GM21447 (cell line): ENCODE results near the gene SNTN.

Experiments used
- ATAC-seq: cut with Tn5 transposase; IDR thresholded peaks from one replicate; pipeline ENCODE4 v1.9.1; 2021; ENCODE audit not compliant: unreplicated experiment

Gene SNTN

GRCh38 chr3:63673111-63673510 lies 20.6 kb downstream of the SNTN start:
- ATAC-seq = no peak

- ATAC-seq = no peak
Observed at GRCh38 chr3:63674586-63674985, 22.1 kb downstream of the SNTN start.

DNA sequence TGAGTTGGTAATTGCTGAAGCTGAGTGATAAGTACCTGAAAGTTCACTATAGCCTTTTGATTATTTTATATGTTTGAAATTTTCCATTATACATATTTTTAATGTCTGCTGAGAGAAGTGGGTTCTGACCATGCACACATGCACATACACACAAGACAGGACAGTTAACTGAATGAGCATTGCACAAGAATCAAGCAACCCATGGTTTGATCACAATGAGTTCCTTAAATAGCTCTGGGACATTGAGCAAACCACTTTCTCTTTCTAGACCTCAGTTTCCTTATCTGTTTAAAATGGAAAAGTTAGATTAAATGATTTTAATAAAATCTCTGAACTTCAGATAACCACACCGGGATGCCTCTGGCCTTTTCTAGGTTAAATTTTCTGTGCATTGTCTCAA lies 26.7 kb downstream of the SNTN start:
- no peak for ATAC-seq

GRCh38 chr3:63684081-63684480 lies 31.6 kb downstream of the SNTN start:
- ATAC-seq = no peak

DNA sequence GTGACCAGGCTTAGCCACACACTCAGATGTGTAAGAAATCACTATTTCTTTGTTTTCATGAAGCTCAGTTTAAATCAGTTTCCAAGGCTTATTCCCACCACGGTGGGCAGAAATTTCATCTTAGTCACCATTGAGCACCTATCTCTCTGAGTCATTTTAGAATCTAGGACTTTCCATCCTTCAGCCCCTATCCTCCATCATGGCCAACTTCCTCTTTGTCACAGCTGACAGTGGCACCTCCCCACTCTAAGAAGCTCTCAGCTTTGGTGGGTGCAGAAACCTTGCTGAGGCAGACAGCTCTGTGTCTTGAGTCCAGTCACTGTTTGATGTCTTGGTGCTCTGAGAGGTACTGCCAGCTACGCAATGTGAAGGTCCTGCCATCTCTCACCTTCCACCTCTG lies 32.9 kb downstream of the SNTN start:
- no peak for ATAC-seq

DNA sequence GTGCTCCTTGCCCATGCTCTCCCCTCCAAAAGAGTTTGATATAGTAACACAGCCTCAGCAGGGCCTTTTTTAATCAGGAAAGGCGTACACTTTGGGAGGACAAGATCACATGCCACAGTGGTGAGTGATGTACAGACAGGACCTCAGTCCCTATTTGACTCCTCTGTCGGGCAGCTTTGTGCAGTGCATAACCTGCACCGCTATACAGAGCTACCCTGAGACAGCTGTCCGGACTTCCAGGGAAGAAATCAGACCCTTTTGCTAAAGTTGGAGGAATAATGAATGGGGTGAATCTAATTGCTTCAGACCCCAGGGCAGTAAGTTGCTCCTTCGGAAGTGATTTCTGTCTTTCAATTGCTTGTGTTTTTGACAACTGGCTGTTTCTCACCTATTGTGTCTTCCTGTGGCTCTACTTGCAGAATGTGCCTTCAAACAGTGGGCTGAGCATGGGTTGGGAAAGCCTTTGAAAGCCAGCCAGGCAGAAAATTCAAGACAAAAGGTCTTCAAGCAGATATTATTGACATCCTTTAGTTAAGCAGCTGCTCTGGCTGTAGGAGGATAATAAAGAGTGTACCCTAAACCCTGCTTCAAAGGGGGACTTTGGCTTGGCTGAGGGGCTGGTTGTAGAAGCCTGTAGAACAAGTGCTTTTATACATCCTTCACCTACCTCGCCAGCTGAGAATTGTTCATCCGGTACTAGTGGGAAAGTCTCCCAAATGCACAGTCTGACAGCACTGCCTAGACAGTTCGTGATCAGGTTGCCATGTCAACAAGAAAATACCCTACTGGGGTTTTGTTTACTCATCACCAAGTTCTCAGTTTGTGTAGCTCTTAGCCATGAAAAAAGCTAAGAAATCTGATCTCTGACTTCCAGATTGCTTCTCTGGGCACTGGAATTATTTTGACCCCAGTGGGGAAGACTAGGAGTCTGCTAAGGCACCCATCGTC lies 35.1 kb downstream of the SNTN start:
- ATAC-seq = no peak

DNA sequence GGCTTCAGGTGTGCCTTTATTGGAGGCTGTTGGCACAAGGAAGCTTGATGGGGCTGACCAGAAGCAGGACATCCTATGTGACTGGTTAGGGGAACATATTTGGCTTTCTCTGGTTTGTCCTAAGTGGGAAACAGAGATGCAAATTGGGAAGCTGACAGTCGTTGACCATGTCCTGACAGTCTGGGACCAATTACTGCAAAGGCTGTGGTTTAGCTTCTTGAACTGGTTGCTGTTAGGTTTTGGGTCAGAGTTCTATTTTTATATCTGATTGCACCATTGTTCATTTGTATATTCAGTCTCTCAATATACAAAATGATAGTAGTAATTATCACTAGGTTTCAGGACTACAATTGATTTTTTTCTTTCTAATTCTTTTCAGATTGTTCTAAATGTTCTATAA lies 36.8 kb downstream of the SNTN start:
- ATAC-seq = no peak

GRCh38 chr3:63693351-63693750 lies 40.9 kb downstream of the SNTN start:
- ATAC-seq = no peak

GRCh38 chr3:63705092-63705645 lies 52.7 kb downstream of the SNTN start:
- ATAC-seq = no peak

DNA sequence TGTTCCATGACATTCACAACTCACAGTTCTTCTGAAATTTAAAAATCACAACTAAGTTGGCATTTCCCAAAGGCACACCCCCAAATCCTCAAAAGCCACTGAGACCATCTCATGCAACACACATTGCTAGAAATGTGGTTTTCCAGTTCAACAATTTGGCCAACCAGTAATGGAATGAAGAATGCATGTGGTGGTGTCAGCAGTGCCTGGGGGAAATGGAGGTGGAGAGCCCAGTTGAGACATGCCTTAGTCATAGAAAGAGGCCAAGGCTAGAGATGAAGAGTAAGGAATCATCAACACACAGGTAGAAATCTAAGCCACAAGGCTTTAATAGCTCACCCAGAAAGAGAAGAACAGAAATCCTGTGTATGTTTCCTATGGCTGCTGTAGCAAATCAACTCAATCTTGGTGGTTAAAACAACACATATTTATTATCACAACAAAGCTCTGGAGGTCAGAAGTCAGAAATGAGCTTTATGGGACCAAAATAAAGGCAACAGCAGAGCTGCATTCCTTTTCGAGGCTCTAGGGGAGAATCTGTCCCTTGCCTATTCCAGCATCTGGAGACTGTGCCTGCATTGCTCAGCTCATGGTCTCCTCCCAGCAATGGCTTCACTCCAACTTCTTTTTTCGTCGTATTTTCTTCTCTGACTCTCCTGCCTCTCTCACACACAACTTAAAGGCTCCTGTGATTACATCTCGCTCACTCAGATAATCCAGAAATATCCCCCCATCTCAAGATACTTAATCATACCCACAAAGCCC lies 54.0 kb downstream of the SNTN start:
- no peak for ATAC-seq

DNA sequence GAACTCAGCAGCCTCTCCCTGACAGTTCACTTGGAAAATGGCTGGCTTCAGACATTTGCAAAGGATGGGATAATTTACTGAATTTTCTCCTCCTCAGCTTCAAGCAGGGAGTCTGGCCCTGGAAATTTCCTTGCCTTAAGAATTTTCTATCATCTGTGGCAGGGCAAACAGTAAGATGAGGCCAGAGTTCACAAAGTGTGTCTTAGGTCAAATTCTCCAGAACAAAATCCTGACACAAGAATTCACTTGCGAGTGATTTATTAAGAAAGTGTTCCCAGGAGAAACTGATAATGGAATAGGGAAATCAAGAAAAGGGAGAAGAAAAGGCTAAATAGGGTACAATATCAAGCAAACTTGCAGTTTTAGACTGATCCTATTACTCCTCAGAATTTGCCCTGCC lies 55.3 kb downstream of the SNTN start:
- no peak for ATAC-seq

GRCh38 chr3:63709576-63709975 lies 57.1 kb downstream of the SNTN start:
- ATAC-seq = no peak
